Measurements from ENCODE around the gene KAZN.

DNA sequence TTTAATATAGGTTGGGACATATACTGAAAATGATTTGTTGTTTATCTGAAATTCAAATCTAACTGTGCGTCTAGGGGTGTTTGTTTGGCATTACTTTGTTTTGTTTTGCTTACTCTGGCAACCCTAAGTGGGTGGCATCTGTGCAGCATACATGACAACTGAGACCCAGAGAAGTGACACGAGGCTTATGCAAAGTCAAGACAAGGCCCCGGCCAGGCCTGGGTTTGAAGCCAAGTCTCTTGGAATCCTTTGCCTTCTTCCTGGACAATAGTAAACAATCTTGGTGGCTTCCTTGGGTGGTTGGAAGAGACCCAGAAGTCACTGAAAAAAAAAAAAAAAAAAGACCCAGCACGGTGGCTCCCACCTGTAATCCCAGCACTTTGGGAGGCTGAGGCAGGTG, 357.5 kb downstream of the KAZN start:
- TF ChIP-seq EZH2 (IDR thresholded peaks at IDR 0.05; ENCODE audit: low read length, missing control alignments) = no peak
- TF ChIP-seq, protein P1, sequence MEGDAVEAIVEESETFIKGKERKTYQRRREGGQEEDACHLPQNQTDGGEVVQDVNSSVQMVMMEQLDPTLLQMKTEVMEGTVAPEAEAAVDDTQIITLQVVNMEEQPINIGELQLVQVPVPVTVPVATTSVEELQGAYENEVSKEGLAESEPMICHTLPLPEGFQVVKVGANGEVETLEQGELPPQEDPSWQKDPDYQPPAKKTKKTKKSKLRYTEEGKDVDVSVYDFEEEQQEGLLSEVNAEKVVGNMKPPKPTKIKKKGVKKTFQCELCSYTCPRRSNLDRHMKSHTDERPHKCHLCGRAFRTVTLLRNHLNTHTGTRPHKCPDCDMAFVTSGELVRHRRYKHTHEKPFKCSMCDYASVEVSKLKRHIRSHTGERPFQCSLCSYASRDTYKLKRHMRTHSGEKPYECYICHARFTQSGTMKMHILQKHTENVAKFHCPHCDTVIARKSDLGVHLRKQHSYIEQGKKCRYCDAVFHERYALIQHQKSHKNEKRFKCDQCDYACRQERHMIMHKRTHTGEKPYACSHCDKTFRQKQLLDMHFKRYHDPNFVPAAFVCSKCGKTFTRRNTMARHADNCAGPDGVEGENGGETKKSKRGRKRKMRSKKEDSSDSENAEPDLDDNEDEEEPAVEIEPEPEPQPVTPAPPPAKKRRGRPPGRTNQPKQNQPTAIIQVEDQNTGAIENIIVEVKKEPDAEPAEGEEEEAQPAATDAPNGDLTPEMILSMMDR (conservative IDR thresholded peaks at IDR 0.05 in 1 of 2, IDR thresholded peaks at IDR 0.05 in 1 of 2; ENCODE audit: low read depth in 1 of 2, low read length in 2 of 2) = no peak

All from fibroblast of lung (primary cell).